HEK293T (cell line): Measurements from ENCODE around the gene HEATR5A.

Source experiments
- BHLHE40 ChIP-seq: fragments of 450-650 bp; IDR thresholded peaks from 2 replicates; pipeline ENCODE4 v1.6.1; 2016; ENCODE audit warnings: mild to moderate bottlenecking, moderate library complexity, borderline replicate concordance
- CTBP1 ChIP-seq: fragments of 450-650 bp; IDR thresholded peaks from 2 replicates; pipeline ENCODE4 v1.6.1; 2016; ENCODE audit warnings: borderline replicate concordance
- HDGF ChIP-seq: fragments of 450-650 bp; IDR thresholded peaks from 2 replicates; pipeline ENCODE4 v1.6.1; 2017; ENCODE audit warnings: antibody characterized with exemption, borderline replicate concordance
- SUZ12 ChIP-seq: fragments of 450-650 bp; IDR thresholded peaks from 2 replicates; pipeline ENCODE4 v1.6.1; 2016; ENCODE audit warnings: mild to moderate bottlenecking

- TF ChIP-seq CTBP1: no peak
- no peak for TF ChIP-seq SUZ12
- TF ChIP-seq BHLHE40: no peak
- TF ChIP-seq HDGF: no peak
Observed at GRCh38 chr14:31297701-31298344, 122.5 kb downstream of the HEATR5A start.
